Ascending aorta (tissue), 2 donors: ENCODE data around the gene TRIM71. TPM values are rescaled to one million over a fixed set of nuclear protein-coding genes. Genes with fewer than 3 reads are reported as not detected.

Source experiments
- DNase-seq, 2 donors: peaks; one replicate each; pipeline ENCODE4 v3.0.0-alpha.2; 2019; ENCODE audit warnings: low spot score in 2 of 2
- H3K27ac ChIP-seq, 2 donors: fragments of 200-600 bp; sonication (generic); one replicate each; pipeline ENCODE4 v1.5.1; 2016 to 2017; ENCODE audit warnings: mild to moderate bottlenecking in 1 of 2
- H3K27me3 ChIP-seq: fragments of 200-600 bp; sonication (generic); one replicate; pipeline ENCODE4 v1.5.1; 2017
- H3K36me3 ChIP-seq, 2 donors: fragments of 200-600 bp; sonication (generic); one replicate each; pipeline ENCODE4 v1.5.1; 2016
- H3K4me1 ChIP-seq, 2 donors: fragments of 200-600 bp; sonication (generic); one replicate each; pipeline ENCODE4 v1.5.1; 2016 to 2017; ENCODE audit warnings: mild to moderate bottlenecking in 1 of 2
- H3K4me3 ChIP-seq, 2 donors: fragments of 200-600 bp; sonication (generic); one replicate each; pipeline ENCODE4 v1.5.1; 2016 to 2017; ENCODE audit warnings: mild to moderate bottlenecking in 1 of 2
- H3K9me3 ChIP-seq, 2 donors: fragments of 200-600 bp; sonication (generic); one replicate each; pipeline ENCODE4 v1.5.1; 2016
- CTCF ChIP-seq, 3 experiments: fragments of 200-600 bp in 2 of 3; fragments of 450-650 bp in 1 of 3; sonication (generic) in 2 of 3; IDR thresholded peaks; one replicate each; pipeline ENCODE4 v1.5.1; 2016 to 2019; ENCODE audit warnings: antibody characterized with exemption in 3 of 3, mild to moderate bottlenecking in 1 of 3, moderate library complexity in 1 of 3
- intact Hi-C: fragments of 100-400 bp; cut with DNase I; formaldehyde crosslinking; loops from one replicate; pipeline ENCODE4 v1.15.1; 2023
- total RNA-seq: library from RNA; depleted of rRNA; stranded (reverse); fragments of >200 nt; gene quantifications from one replicate; pipeline ENCODE4 v1.1.0, GENCODE V29; 2016

Gene TRIM71
- total RNA-seq, 1 donor from 2014 or later: not detected

- H3K9me3 ChIP-seq: no peaks in the 10 kb centered on the region
- no peak overlapping the region for H3K27ac ChIP-seq
- DNase-seq: no peak
- intact Hi-C loops: no loop called here
- H3K4me1 ChIP-seq: no peaks in the 10 kb centered on the region
- no peaks in the 10 kb centered on the region for H3K36me3 ChIP-seq
- no peak overlapping the region for H3K4me3 ChIP-seq
- TF ChIP-seq CTCF (IDR thresholded peaks at IDR 0.05): no peak
- no peaks in the 10 kb centered on the region for H3K27me3 ChIP-seq
Measured at GRCh38 chr3:32866533-32866932, 48.7 kb downstream of the TRIM71 start.

DNA sequence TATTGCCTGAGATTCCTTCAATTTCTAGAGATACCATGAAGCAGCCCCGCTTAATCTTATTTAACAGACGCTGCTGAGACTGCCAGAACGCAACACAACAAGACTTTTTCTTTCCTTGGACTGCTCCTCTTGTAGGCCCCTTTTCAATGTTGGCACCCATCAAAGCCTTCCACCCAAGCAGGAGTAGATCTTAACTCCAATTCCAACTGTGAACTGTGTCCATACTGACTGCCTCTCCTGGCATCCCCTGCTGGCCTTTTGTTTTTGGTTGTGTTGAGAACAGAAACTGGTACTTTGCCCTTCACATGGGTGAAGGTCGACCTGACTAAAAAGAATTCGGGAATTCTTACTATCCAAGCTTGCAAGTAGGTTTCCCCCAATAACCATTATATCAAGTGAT lies 50.2 kb downstream of the TRIM71 start:
- intact Hi-C loops: no loop called here
- no peaks in the 10 kb centered on the region for H3K27me3 ChIP-seq
- DNase-seq: no peak

GRCh38 chr3:32868719-32869512 lies 51.1 kb downstream of the TRIM71 start:
- Histone ChIP-seq H3K27ac (no peak overlapping the region), H3K27me3 (no peaks in the 10 kb centered on the region), H3K36me3 (no peaks in the 10 kb centered on the region), H3K9me3 (no peaks in the 10 kb centered on the region), H3K4me3 (no peak overlapping the region), H3K4me1 (peaks cover 0 to 8% of the 10 kb centered on the region in 2 donors)
- DNase-seq: no peak
- intact Hi-C loops: no loop called here
- TF ChIP-seq CTCF (IDR thresholded peaks at IDR 0.05): no peak

More for the DNA sequence above, 50.2 kb downstream of the TRIM71 start:
- Histone ChIP-seq H3K9me3 (no peaks in the 10 kb centered on the region), H3K4me3 (no peak overlapping the region), H3K4me1 (no peaks in the 10 kb centered on the region), H3K36me3 (no peaks in the 10 kb centered on the region), H3K27ac (no peak overlapping the region)
- TF ChIP-seq CTCF (IDR thresholded peaks at IDR 0.05): no peak

DNA sequence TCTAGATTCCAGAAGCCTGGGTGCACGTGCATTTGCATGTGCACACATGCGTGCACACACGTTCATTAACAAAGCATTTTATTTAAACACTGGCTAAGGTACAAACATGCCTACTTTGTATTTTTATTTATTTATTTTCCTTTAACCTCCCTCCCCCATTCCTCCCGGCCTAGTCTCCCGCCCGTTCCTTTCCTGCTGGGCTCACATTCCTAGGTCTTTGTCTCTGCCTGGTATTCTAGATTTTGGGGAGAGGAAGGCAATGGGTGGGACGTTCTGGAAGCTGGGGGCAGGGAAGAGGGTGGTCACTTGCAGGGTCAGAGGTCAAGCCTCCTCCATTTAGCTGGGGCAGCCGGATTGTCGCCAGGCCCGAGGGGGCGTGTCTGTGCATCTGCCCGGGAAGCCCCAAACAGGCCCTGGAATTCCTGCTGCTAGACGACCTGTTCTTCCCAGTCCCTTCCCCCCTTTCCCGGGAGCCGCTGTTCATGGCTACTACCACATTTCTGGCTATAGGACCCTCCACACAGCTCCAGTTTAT lies 51.8 kb downstream of the TRIM71 start:
- intact Hi-C loops: no loop called here
- Histone ChIP-seq H3K4me1 (peaks cover 0 to 8% of the 10 kb centered on the region in 2 donors), H3K9me3 (no peaks in the 10 kb centered on the region), H3K27me3 (no peaks in the 10 kb centered on the region), H3K36me3 (no peaks in the 10 kb centered on the region), H3K27ac (no peak overlapping the region), H3K4me3 (no peak overlapping the region)
- TF ChIP-seq CTCF (IDR thresholded peaks at IDR 0.05): no peak
- DNase-seq: no peak

- TF ChIP-seq CTCF (IDR thresholded peaks at IDR 0.05): no peak
- no peaks in the 10 kb centered on the region for H3K36me3 ChIP-seq
- H3K9me3 ChIP-seq: no peaks in the 10 kb centered on the region
- H3K27ac ChIP-seq: no peak overlapping the region
- DNase-seq: no peak
- no peak overlapping the region for H3K4me3 ChIP-seq
- intact Hi-C loops: no loop called here
- peaks cover 0 to 8% of the 10 kb centered on the region in 2 donors for H3K4me1 ChIP-seq
- H3K27me3 ChIP-seq: no peaks in the 10 kb centered on the region
Measured at GRCh38 chr3:32870373-32871095, 52.7 kb downstream of the TRIM71 start.
